DND-41 (cell line): ENCODE data around the gene AUTS2.

Experiments
- ATAC-seq: fragments of 200-7000 bp; cut with Tn5 transposase; 3 replicates; pipeline ENCODE4 v1.9.1; 2021; ENCODE audit warnings: low read depth; ENCODE audit not compliant: insufficient read depth
- DNase-seq: peaks from one replicate; pipeline ENCODE4 v3.0.0-alpha.2; 2020
- H2AFZ ChIP-seq: 2 replicates; pipeline ENCODE4 v1.6.0; 2012; ENCODE audit warnings: low read depth, low read length
- H3K27ac ChIP-seq: 2 replicates; pipeline ENCODE4 v1.5.1; 2012; ENCODE audit warnings: low read length, inconsistent platforms
- H3K27me3 ChIP-seq: fragments of 200-600 bp; sonication (generic); 2 replicates; pipeline ENCODE4 v1.6.0; 2012; ENCODE audit warnings: low read length, mild to moderate bottlenecking, inconsistent platforms; ENCODE audit not compliant: insufficient read depth, poor library complexity
- H3K36me3 ChIP-seq: 2 replicates; pipeline ENCODE4 v1.5.1; 2012; ENCODE audit warnings: low read length, inconsistent platforms; ENCODE audit not compliant: insufficient read depth
- H3K4me1 ChIP-seq: 2 replicates; pipeline ENCODE4 v1.5.1; 2012; ENCODE audit warnings: mild to moderate bottlenecking, low read length; ENCODE audit not compliant: insufficient read depth
- H3K4me2 ChIP-seq: 2 replicates; pipeline ENCODE4 v1.6.0; 2012; ENCODE audit warnings: mild to moderate bottlenecking, moderate library complexity, low read length, inconsistent platforms; ENCODE audit not compliant: insufficient read depth
- H3K4me3 ChIP-seq, 2 experiments: fragments of 200-600 bp in 1 of 2; shearing (Covaris generic) in 1 of 2; 2 replicates each; pipeline ENCODE4 v1.5.1; 2012 to 2016; ENCODE audit warnings: inconsistent platforms in 2 of 2, low read length in 2 of 2, mild to moderate bottlenecking in 2 of 2, low read depth in 1 of 2, moderate library complexity in 1 of 2
- H3K79me2 ChIP-seq: 2 replicates; pipeline ENCODE4 v1.6.0; 2012; ENCODE audit warnings: low read length, inconsistent platforms; ENCODE audit not compliant: insufficient read depth
- H3K9ac ChIP-seq: 2 replicates; pipeline ENCODE4 v1.6.0; 2012; ENCODE audit warnings: low read depth, mild to moderate bottlenecking, inconsistent platforms, low read length, moderate library complexity
- H3K9me3 ChIP-seq: 2 replicates; pipeline ENCODE4 v1.5.1; 2012; ENCODE audit warnings: low read length, moderate library complexity, mild to moderate bottlenecking, inconsistent platforms; ENCODE audit not compliant: insufficient read depth, severe bottlenecking
- H4K20me1 ChIP-seq: 2 replicates; pipeline ENCODE4 v1.6.0; 2012; ENCODE audit warnings: low read length; ENCODE audit not compliant: insufficient read depth
- EZH2 ChIP-seq: IDR thresholded peaks from 3 replicates; pipeline ENCODE4 v1.6.1; 2012; ENCODE audit warnings: borderline replicate concordance, low read depth, mild to moderate bottlenecking, moderate library complexity, low read length, inconsistent platforms; ENCODE audit not compliant: severe bottlenecking
- TF ChIP-seq, protein P1 (sequence below): IDR thresholded peaks from 2 replicates; pipeline ENCODE4 v1.5.1; 2012; ENCODE audit warnings: borderline replicate concordance, low read length, moderate library complexity, mild to moderate bottlenecking; ENCODE audit not compliant: poor library complexity, severe bottlenecking; ENCODE audit errors: extremely low read depth

Gene AUTS2

DNA sequence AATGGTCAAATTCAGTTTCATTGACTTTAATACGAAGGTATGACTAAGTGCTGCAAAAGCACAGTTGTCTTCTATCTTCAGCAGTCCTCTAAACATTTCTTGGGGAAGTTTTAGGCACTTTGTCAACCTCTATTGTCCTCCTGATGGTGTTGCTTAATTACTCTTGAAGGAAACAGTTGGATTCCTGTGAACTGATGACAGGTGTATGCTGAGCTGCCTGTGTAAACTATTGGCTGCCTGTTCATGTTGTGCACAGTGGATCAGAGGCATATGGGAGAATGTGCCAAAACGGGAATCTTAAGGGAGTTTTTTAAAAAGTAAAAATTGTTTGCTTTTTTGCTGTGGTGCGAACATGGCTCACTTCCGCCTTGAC lies 221.0 kb downstream of the AUTS2 start:
- H3K27me3 ChIP-seq, result no peaks in the 10 kb centered on the region
- peaks cover 45% of the 10 kb centered on the region for H3K79me2 ChIP-seq
- H3K4me2 ChIP-seq, result no peak overlapping the region
- no peak for ATAC-seq
- H3K36me3 ChIP-seq, result no peaks in the 10 kb centered on the region
- DNase-seq, result no peak
- H3K27ac ChIP-seq, result no peak overlapping the region
- peaks cover 9% of the 10 kb centered on the region for H3K4me1 ChIP-seq
- H3K4me3 ChIP-seq, result no peak overlapping the region
- H2AFZ ChIP-seq, result no peak overlapping the region
- peaks cover 41% of the 10 kb centered on the region for H4K20me1 ChIP-seq
- TF ChIP-seq, protein P1, sequence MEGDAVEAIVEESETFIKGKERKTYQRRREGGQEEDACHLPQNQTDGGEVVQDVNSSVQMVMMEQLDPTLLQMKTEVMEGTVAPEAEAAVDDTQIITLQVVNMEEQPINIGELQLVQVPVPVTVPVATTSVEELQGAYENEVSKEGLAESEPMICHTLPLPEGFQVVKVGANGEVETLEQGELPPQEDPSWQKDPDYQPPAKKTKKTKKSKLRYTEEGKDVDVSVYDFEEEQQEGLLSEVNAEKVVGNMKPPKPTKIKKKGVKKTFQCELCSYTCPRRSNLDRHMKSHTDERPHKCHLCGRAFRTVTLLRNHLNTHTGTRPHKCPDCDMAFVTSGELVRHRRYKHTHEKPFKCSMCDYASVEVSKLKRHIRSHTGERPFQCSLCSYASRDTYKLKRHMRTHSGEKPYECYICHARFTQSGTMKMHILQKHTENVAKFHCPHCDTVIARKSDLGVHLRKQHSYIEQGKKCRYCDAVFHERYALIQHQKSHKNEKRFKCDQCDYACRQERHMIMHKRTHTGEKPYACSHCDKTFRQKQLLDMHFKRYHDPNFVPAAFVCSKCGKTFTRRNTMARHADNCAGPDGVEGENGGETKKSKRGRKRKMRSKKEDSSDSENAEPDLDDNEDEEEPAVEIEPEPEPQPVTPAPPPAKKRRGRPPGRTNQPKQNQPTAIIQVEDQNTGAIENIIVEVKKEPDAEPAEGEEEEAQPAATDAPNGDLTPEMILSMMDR, result no peak
- no peak overlapping the region for H3K9ac ChIP-seq
- no peaks in the 10 kb centered on the region for H3K9me3 ChIP-seq

DNA sequence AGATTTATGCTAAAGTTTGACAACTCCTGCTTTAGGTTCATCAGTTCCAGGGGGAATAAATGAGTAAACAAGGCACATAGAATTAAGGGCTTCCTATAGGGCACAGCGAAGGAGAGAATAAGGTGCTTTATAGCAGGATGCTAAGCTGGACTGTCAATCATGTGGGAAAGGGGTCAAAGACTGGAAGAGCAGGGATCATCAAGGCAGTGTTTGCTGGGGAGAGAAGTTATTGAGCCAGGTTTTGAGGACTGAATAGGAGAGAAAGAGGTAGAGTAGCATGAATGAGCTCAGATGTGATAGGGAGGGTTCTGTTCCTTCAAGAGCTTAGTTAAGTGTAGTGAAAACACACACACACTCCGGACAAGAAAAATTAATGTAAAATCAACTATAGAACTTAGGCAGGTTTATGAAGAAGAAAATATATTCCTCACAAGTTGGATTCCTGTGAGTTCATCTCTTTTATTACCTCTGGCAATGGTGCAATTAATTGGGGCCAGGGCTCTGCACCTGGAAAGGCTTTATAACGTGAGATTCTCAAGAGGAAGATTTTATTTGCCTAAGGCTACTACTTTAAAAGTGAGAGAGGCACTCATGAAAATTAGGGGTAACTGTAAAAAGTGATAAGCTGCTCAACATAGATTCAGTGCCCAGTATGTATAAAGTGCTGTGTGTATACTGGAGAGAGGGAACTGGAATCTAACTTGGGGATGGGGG lies 222.4 kb downstream of the AUTS2 start:
- no peak overlapping the region for H3K4me2 ChIP-seq
- ATAC-seq, result no peak

DNA sequence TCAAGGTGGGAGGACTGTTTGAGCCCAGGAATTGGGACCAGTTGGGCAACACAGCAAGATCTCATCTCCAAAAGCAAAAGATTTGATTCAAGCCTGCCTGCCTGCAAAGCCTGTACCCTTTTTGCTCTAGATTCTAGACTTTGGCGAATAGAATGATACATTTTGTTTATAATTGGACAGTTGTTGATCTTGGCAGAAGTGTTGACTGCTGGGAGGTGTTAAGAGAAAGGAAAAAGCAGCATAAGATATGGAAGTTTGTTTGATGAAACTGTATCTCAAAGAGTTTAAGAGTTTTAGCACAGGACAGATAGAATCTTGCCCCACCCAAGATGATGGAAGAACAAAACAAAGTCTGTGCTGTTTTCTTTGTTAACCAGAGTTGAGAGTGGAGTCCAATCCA lies 224.1 kb downstream of the AUTS2 start:
- Histone ChIP-seq H4K20me1 (peaks cover 24% of the 10 kb centered on the region; the same call in 1 of the 2 replicates), H3K9ac (no peak overlapping the region), H3K4me3 (no peak overlapping the region), H3K27ac (no peak overlapping the region), H3K36me3 (no peaks in the 10 kb centered on the region), H2AFZ (no peak overlapping the region), H3K9me3 (no peaks in the 10 kb centered on the region), H3K79me2 (peaks cover 39% of the 10 kb centered on the region), H3K4me2 (no peak overlapping the region), H3K27me3 (no peaks in the 10 kb centered on the region), H3K4me1 (peaks cover 32% of the 10 kb centered on the region)
- DNase-seq (no peak), ATAC-seq (no peak)
- TF ChIP-seq EZH2, result no peak
- TF ChIP-seq, protein P1, result no peak

More for the DNA sequence above, 222.4 kb downstream of the AUTS2 start:
- Histone ChIP-seq H3K27me3 (no peaks in the 10 kb centered on the region), H3K4me3 (no peak overlapping the region), H3K36me3 (no peaks in the 10 kb centered on the region), H3K79me2 (peaks cover 45% of the 10 kb centered on the region), H3K9ac (no peak overlapping the region), H3K4me1 (peaks cover 22% of the 10 kb centered on the region), H2AFZ (no peak overlapping the region), H3K27ac (no peak overlapping the region), H3K9me3 (no peaks in the 10 kb centered on the region), H4K20me1 (peaks cover 36% of the 10 kb centered on the region)
- TF ChIP-seq, protein P1, result no peak
- no peak for DNase-seq
